ENCODE measurements around the gene SHROOM4. TPM values are rescaled to one million over a fixed set of nuclear protein-coding genes. Genes with fewer than 3 reads are reported as not detected.

The SHROOM4 gene
- total RNA-seq, 1 donor from 2014 or later = 35.8 TPM

DNA sequence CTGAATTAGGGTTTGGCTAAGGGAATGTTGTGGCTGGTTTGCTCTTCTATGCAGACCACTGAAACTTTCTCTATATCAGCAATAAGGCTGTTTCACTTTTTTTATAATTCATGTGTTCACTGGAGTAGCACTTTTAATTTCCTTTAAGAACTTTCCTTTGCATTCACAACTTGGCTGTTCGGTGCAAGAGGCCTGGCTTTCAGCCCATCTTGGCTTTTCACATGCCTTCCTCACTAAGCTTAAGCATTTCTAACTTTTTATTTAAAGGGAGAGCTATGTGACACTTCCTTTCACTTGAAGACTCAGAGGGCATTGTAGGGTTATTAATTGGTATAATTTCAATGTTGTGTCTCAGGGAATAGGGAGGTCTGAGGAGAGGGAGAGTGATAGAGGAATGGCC lies 142.3 kb downstream of the SHROOM4 start:
- H3K27me3 Mint-ChIP-seq (ENCODE audit: unreplicated experiment) = peaks cover 1% of the 10 kb centered on the region
- no peaks in the 10 kb centered on the region for H3K4me1 Mint-ChIP-seq (ENCODE audit: unreplicated experiment)
- TF ChIP-seq, protein P1, sequence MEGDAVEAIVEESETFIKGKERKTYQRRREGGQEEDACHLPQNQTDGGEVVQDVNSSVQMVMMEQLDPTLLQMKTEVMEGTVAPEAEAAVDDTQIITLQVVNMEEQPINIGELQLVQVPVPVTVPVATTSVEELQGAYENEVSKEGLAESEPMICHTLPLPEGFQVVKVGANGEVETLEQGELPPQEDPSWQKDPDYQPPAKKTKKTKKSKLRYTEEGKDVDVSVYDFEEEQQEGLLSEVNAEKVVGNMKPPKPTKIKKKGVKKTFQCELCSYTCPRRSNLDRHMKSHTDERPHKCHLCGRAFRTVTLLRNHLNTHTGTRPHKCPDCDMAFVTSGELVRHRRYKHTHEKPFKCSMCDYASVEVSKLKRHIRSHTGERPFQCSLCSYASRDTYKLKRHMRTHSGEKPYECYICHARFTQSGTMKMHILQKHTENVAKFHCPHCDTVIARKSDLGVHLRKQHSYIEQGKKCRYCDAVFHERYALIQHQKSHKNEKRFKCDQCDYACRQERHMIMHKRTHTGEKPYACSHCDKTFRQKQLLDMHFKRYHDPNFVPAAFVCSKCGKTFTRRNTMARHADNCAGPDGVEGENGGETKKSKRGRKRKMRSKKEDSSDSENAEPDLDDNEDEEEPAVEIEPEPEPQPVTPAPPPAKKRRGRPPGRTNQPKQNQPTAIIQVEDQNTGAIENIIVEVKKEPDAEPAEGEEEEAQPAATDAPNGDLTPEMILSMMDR (IDR thresholded peaks at IDR 0.05; ENCODE audit: unreplicated experiment) = no peak
- H3K36me3 Mint-ChIP-seq (ENCODE audit: low read depth, unreplicated experiment) = no peaks in the 10 kb centered on the region
- DNase-seq (ENCODE audit: low spot score) = no peak
- no peaks in the 10 kb centered on the region for H3K9me3 Mint-ChIP-seq (ENCODE audit: unreplicated experiment)
- H3K27ac Mint-ChIP-seq (ENCODE audit: unreplicated experiment) = no peak overlapping the region
- H3K4me3 Mint-ChIP-seq (ENCODE audit: unreplicated experiment) = no peak overlapping the region

DNA sequence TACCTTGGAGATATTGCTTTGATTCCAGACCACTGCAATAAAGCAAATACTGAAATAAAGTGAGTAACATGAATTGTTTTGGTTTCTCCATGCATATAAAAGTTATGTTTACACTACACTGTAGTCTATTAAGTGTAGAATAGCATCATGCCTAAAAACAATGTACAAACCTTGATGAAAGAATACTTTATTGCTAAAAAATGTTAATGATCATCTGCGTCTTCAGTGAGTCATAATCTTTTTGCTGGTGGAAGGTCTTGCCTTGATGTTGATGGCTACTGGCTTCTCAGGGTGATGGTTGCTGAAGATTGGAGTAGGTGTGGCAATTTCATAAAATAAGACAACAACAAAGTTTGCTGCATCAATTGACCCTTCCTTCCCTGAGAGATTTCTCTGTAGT lies 145.1 kb downstream of the SHROOM4 start:
- TF ChIP-seq, protein P1 (IDR thresholded peaks at IDR 0.05; ENCODE audit: unreplicated experiment) = no peak
- no peaks in the 10 kb centered on the region for H3K36me3 Mint-ChIP-seq (ENCODE audit: low read depth, unreplicated experiment)
- no peak overlapping the region for H3K27ac Mint-ChIP-seq (ENCODE audit: unreplicated experiment)
- H3K4me1 Mint-ChIP-seq (ENCODE audit: unreplicated experiment) = no peaks in the 10 kb centered on the region
- no peaks in the 10 kb centered on the region for H3K9me3 Mint-ChIP-seq (ENCODE audit: unreplicated experiment)
- no peak for DNase-seq (ENCODE audit: low spot score)
- H3K4me3 Mint-ChIP-seq (ENCODE audit: unreplicated experiment) = no peak overlapping the region
- H3K27me3 Mint-ChIP-seq (ENCODE audit: unreplicated experiment) = peaks cover 1% of the 10 kb centered on the region

DNA sequence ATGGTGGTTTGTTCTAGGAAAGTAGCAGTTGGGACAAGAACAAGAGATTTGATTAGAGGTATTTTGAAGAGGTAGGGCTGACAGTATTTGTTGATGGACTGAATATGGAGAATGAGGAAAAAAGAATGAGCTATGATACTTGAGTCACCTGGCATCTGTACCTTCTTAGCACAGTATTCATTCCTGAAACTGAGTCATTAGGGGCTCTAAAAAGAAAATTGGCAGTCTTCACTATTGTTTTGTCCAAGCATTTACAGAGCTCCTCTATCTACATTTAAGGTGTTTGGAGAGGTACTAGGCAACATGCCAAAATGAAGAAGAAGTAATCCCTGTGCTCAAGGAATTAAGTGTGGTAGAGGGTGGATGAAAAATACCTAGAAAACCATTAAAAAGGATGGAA lies 165.8 kb downstream of the SHROOM4 start:
- peaks cover 28% of the 10 kb centered on the region for H3K4me1 Mint-ChIP-seq (ENCODE audit: unreplicated experiment)

GRCh38 chrX:50644496-50644895 lies 169.5 kb downstream of the SHROOM4 start:
- H3K4me1 Mint-ChIP-seq (ENCODE audit: unreplicated experiment) = peaks cover 48% of the 10 kb centered on the region

More for the DNA sequence above, 165.8 kb downstream of the SHROOM4 start:
- DNase-seq (ENCODE audit: low spot score) = no peak
- TF ChIP-seq, protein P1 (IDR thresholded peaks at IDR 0.05; ENCODE audit: unreplicated experiment) = no peak
- Mint-ChIP-seq H3K9me3 (ENCODE audit: unreplicated experiment) (no peaks in the 10 kb centered on the region), H3K27me3 (ENCODE audit: unreplicated experiment) (no peaks in the 10 kb centered on the region), H3K27ac (ENCODE audit: unreplicated experiment) (no peak overlapping the region), H3K4me3 (ENCODE audit: unreplicated experiment) (no peak overlapping the region), H3K36me3 (ENCODE audit: low read depth, unreplicated experiment) (no peaks in the 10 kb centered on the region)

DNA sequence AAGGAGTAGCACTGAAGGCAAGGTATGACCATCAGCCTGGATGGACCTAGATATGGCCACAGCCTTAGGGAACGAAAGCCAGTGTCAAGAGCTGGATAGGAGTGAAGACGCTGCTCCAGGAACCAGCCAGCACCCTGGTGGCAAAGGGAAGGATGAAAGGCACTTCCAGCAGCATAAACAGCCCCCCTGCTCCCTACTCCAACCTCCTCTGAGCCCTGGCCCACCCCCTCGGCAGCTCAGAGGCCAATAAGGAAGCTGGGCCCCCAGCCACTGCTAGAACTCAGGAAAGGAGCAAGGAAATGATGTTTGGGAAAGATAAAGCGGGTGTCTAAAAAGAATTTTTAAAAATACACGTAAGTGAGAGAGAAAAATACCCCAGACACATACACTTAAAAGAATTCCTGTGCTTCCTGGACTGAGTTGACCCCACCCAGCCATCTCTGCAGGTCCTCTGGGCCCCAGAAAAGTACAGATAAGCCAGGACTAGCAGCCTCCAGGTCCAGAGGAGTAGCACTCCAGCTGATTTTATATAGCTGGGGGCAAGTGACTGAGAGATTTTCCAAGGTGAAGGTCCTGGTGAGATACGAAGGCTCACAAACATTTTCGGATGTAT lies 170.4 kb downstream of the SHROOM4 start:
- DNase-seq (ENCODE audit: low spot score) = peak; percentile 53
- Mint-ChIP-seq H3K4me1 (ENCODE audit: unreplicated experiment) (peaks cover 54% of the 10 kb centered on the region), H3K9me3 (ENCODE audit: unreplicated experiment) (no peaks in the 10 kb centered on the region), H3K36me3 (ENCODE audit: low read depth, unreplicated experiment) (peaks cover 7% of the 10 kb centered on the region), H3K4me3 (ENCODE audit: unreplicated experiment) (no peak overlapping the region), H3K27ac (ENCODE audit: unreplicated experiment) (peak overlapping the region; percentile 88), H3K27me3 (ENCODE audit: unreplicated experiment) (peaks cover 2% of the 10 kb centered on the region)
- TF ChIP-seq, protein P1 (IDR thresholded peaks at IDR 0.05; ENCODE audit: unreplicated experiment) = no peak

More at GRCh38 chrX:50644496-50644895, 169.5 kb downstream of the SHROOM4 start:
- Mint-ChIP-seq H3K27me3 (ENCODE audit: unreplicated experiment) (no peaks in the 10 kb centered on the region), H3K4me3 (ENCODE audit: unreplicated experiment) (no peak overlapping the region), H3K27ac (ENCODE audit: unreplicated experiment) (peak overlapping the region; percentile 88), H3K9me3 (ENCODE audit: unreplicated experiment) (no peaks in the 10 kb centered on the region), H3K36me3 (ENCODE audit: low read depth, unreplicated experiment) (peaks cover 4% of the 10 kb centered on the region)
- no peak for DNase-seq (ENCODE audit: low spot score)
- TF ChIP-seq, protein P1 (IDR thresholded peaks at IDR 0.05; ENCODE audit: unreplicated experiment) = no peak
